GM21786 (cell line): ENCODE results near the gene MIA2.

Source experiments
- ATAC-seq: cut with Tn5 transposase; IDR thresholded peaks from one replicate; pipeline ENCODE4 v1.9.1; 2021; ENCODE audit not compliant: unreplicated experiment

The MIA2 gene

GRCh38 chr14:39433452-39433813 lies 199.7 kb downstream of the MIA2 start:
- no peak for ATAC-seq

GRCh38 chr14:39434401-39434800 lies 200.7 kb downstream of the MIA2 start:
- no peak for ATAC-seq

GRCh38 chr14:39435241-39435640 lies 201.5 kb downstream of the MIA2 start:
- ATAC-seq = no peak
